COLO668 (cell line): ENCODE data around the gene SUCLG2.

Source experiments
- DNase-seq: peaks from one replicate; lab custom pipeline; 2025; ENCODE audit not compliant: unreplicated experiment; lab: John Stamatoyannopoulos, UW

The SUCLG2 gene

GRCh38 chr3:67461667-67462142, 192.7 kb downstream of the SUCLG2 start:
- DNase-seq, result no peak

- no peak for DNase-seq
Measured at GRCh38 chr3:67460841-67461510, 193.4 kb downstream of the SUCLG2 start.

GRCh38 chr3:67459796-67460195, 194.6 kb downstream of the SUCLG2 start:
- no peak for DNase-seq

GRCh38 chr3:67458896-67459530, 195.4 kb downstream of the SUCLG2 start:
- no peak for DNase-seq

- DNase-seq, result no peak
Measured at GRCh38 chr3:67458408-67458807, 196.0 kb downstream of the SUCLG2 start.

GRCh38 chr3:67453628-67454027, 200.8 kb downstream of the SUCLG2 start:
- no peak for DNase-seq

- no peak for DNase-seq
Measured at GRCh38 chr3:67450153-67450552, 204.3 kb downstream of the SUCLG2 start.

GRCh38 chr3:67447393-67447792, 207.0 kb downstream of the SUCLG2 start:
- no peak for DNase-seq

- DNase-seq, result no peak
Measured at GRCh38 chr3:67437789-67438188, 216.6 kb downstream of the SUCLG2 start.

GRCh38 chr3:67437090-67437489, 217.3 kb downstream of the SUCLG2 start:
- DNase-seq, result no peak

GRCh38 chr3:67433109-67433508, 221.3 kb downstream of the SUCLG2 start:
- no peak for DNase-seq

GRCh38 chr3:67431887-67432286, 222.5 kb downstream of the SUCLG2 start:
- DNase-seq, result no peak

GRCh38 chr3:67423722-67424121, 230.7 kb downstream of the SUCLG2 start:
- no peak for DNase-seq

- DNase-seq, result no peak
Measured at GRCh38 chr3:67421912-67422311, 232.5 kb downstream of the SUCLG2 start.

- DNase-seq, result no peak
Measured at GRCh38 chr3:67419779-67420178, 234.6 kb downstream of the SUCLG2 start.

GRCh38 chr3:67419218-67419529, 235.2 kb downstream of the SUCLG2 start:
- DNase-seq, result no peak

GRCh38 chr3:67418426-67419217, 235.8 kb downstream of the SUCLG2 start:
- DNase-seq, result no peak

GRCh38 chr3:67416703-67417102, 237.7 kb downstream of the SUCLG2 start:
- DNase-seq, result no peak

- no peak for DNase-seq
Measured at GRCh38 chr3:67415511-67415910, 238.9 kb downstream of the SUCLG2 start.

GRCh38 chr3:67414740-67415139, 239.7 kb downstream of the SUCLG2 start:
- no peak for DNase-seq

GRCh38 chr3:67405193-67405592, 249.2 kb downstream of the SUCLG2 start:
- no peak for DNase-seq

GRCh38 chr3:67402873-67403272, 251.5 kb downstream of the SUCLG2 start:
- no peak for DNase-seq
